ENCODE measurements around the gene ZBTB24. TPM values are rescaled to one million over a fixed set of nuclear protein-coding genes. Genes with fewer than 3 reads are reported as not detected.

ZBTB24 gene
- polyA plus RNA-seq, 2 of the 4 experiments (the other 2 are of a cell fraction) = 4.5 to 5.4 TPM

- ChIA-PET POLR2A (no interaction called here), CTCF (interaction anchor here (1.6 kb wide), 1 partner anchor 9 kb away, joined by 6 read pairs; no protein-coding TSS in a partner anchor)
- ATAC-seq (0 out of 6 replicates have a peak, but pooled peaks of 1 of the 2 experiments have one; percentile 6), FAIRE-seq (no peak), DNase-seq (ENCODE audit: low read depth in 1 of 2, low spot score in 1 of 2) (peak in 1 of 2 experiments; percentile 25)
- H3K27ac ChIP-seq = no peak overlapping the region
- no peak for TF ChIP-seq CTCF (IDR thresholded peaks at IDR 0.05)
- TF ChIP-seq HDAC2 (IDR thresholded peaks at IDR 0.05) = no peak
- no peak for TF ChIP-seq HOXA7 (CRISPR knock-in tag; IDR thresholded peaks at IDR 0.05)
- no peak for TF ChIP-seq FOSB (CRISPR knock-in tag; IDR thresholded peaks at IDR 0.05)
- no peak for TF ChIP-seq MAX (IDR thresholded peaks at IDR 0.05)
- H3K4me1 ChIP-seq = peaks cover 8% of the 10 kb centered on the region
- WGBS (ENCODE audit: missing lambda C conversion rate) = 88% methylated on average over 9 of the region's 9 CpGs
- H3K9me3 ChIP-seq = no peaks in the 10 kb centered on the region
- no peak overlapping the region for H3K4me2 ChIP-seq
- no peak overlapping the region for H3K4me3 ChIP-seq
Measured at GRCh38 chr6:109445382-109445781, 37.6 kb downstream of the ZBTB24 start.

GRCh38 chr6:109443425-109443950 lies 39.5 kb downstream of the ZBTB24 start:
- H3K9me3 ChIP-seq = no peaks in the 10 kb centered on the region
- ChIA-PET POLR2A (interaction anchor here (0.6 kb wide), 1 partner anchor 12 kb away, joined by 3 read pairs; the partner anchor contains the start of gene MICAL1), CTCF (interaction anchor here (3.2 to 4.0 kb wide), 2 partner anchors 10 to 256 kb away, joined by 16 read pairs; no protein-coding TSS in a partner anchor)
- no peak overlapping the region for H3K4me3 ChIP-seq
- TF ChIP-seq FOSB (CRISPR knock-in tag; IDR thresholded peaks at IDR 0.05) (no peak), MAZ (IDR thresholded peaks at IDR 0.05; ENCODE audit: borderline replicate concordance, low read depth, low read length) (no peak), CBX2 (IDR thresholded peaks at IDR 0.05; ENCODE audit: borderline replicate concordance, low read depth) (no peak), ZC3H11A (IDR thresholded peaks at IDR 0.05) (no peak), CHD4 (IDR thresholded peaks at IDR 0.05; ENCODE audit: borderline replicate concordance) (no peak), E2F6 (IDR thresholded peaks at IDR 0.05; ENCODE audit: borderline replicate concordance, low read depth) (no peak), HEYL (CRISPR knock-in tag; IDR thresholded peaks at IDR 0.05) (no peak), KDM1A (IDR thresholded peaks at IDR 0.05; ENCODE audit: low read depth) (no peak), POLR2A (IDR thresholded peaks at IDR 0.05; ENCODE audit: low read length) (no peak), USF2 (IDR thresholded peaks at IDR 0.05) (no peak), HES2 (IDR thresholded peaks at IDR 0.05) (no peak), SMC3 (IDR thresholded peaks at IDR 0.05) (no peak)
- H3K4me2 ChIP-seq = no peak overlapping the region
- no peak overlapping the region for H3K27ac ChIP-seq
- peaks cover 8% of the 10 kb centered on the region for H3K4me1 ChIP-seq
- WGBS (ENCODE audit: missing lambda C conversion rate) = 92% methylated on average over 1 of the region's 10 CpGs
- FAIRE-seq (no peak), DNase-seq (ENCODE audit: low read depth in 1 of 2, low spot score in 1 of 2) (no peak), ATAC-seq (no peak)

- Histone ChIP-seq H3K27ac (no peak overlapping the region), H3K9me3 (no peaks in the 10 kb centered on the region), H3K4me2 (no peak overlapping the region), H3K4me3 (no peak overlapping the region), H3K4me1 (peaks cover 8% of the 10 kb centered on the region)
- FAIRE-seq (no peak), ATAC-seq (no peak), DNase-seq (ENCODE audit: low read depth in 1 of 2, low spot score in 1 of 2) (no peak)
- CTCF ChIA-PET = interaction anchor here (0.6 to 4.0 kb wide), 4 partner anchors 11 to 1284 kb away, joined by 3 to 16 read pairs (median 13); partner anchors contain the start of gene MICAL1
- no peak for TF ChIP-seq HES2 (IDR thresholded peaks at IDR 0.05)
- no peak for TF ChIP-seq CBX8 (IDR thresholded peaks at IDR 0.05)
- TF ChIP-seq HMGXB4 (CRISPR knock-in tag; IDR thresholded peaks at IDR 0.05; ENCODE audit: borderline replicate concordance) = no peak
- no peak for TF ChIP-seq RFX5 (IDR thresholded peaks at IDR 0.05)
- TF ChIP-seq CHD2 (IDR thresholded peaks at IDR 0.05; ENCODE audit: low read length, partially characterized antibody) = no peak
- no peak for TF ChIP-seq MAFK (IDR thresholded peaks at IDR 0.05; ENCODE audit: partially characterized antibody)
- no peak for TF ChIP-seq RAD21 (conservative IDR thresholded peaks at IDR 0.05 in 1 of 2, IDR thresholded peaks at IDR 0.05 in 1 of 2)
- TF ChIP-seq PBX3 (IDR thresholded peaks at IDR 0.05) = no peak
- TF ChIP-seq HDAC2 (IDR thresholded peaks at IDR 0.05) = no peak
- POLR2A ChIA-PET = interaction anchor here (2.7 kb wide), 1 partner anchor 13 kb away, joined by 18 read pairs; the partner anchor contains the start of gene MICAL1
- WGBS (ENCODE audit: missing lambda C conversion rate) = 93% methylated on average over 6 of the region's 6 CpGs
Measured at GRCh38 chr6:109442393-109442924, 40.6 kb downstream of the ZBTB24 start.

Measured in A549 (cell line).